A673 (cell line): ENCODE data around the gene MBIP. TPM values are rescaled to one million over a fixed set of nuclear protein-coding genes. Genes with fewer than 3 reads are reported as not detected.

Experiments used
- BruUV-seq: library from RNA; stranded (reverse); fragments of 400-500 nt; replicated peaks from 2 replicates; lab custom pipeline; 2021; lab: Mats Ljungman, UMichigan
- CTCF ChIA-PET: fragments of 300-600 bp; sonication (Branson Sonifier 250); formaldehyde crosslinking; loops from one replicate; lab custom pipeline; 2022; ENCODE audit warnings: antibody characterized with exemption; lab: Charles Lee
- POLR2A ChIA-PET: fragments of 300-600 bp; sonication (Branson Sonifier 250); formaldehyde crosslinking; loops from one replicate; lab custom pipeline; 2022; ENCODE audit warnings: antibody characterized with exemption; ENCODE audit not compliant: low non-redundant PET; lab: Charles Lee
- DNase-seq: peaks from one replicate; pipeline ENCODE4 v3.0.0-alpha.2; 2015; ENCODE audit warnings: low spot score
- H3K27ac ChIP-seq: fragments of 200-600 bp; sonication (generic); 2 replicates; pipeline ENCODE4 v1.5.1; 2016; ENCODE audit warnings: mixed run types, low read depth, mild to moderate bottlenecking, mixed read lengths, antibody characterized with exemption, low read length; ENCODE audit not compliant: poor library complexity, severe bottlenecking
- H3K27me3 ChIP-seq: fragments of 200-600 bp; sonication (generic); replicated peaks from 2 replicates; pipeline ENCODE4 v1.6.1; 2017; ENCODE audit warnings: mixed run types, low read depth, mild to moderate bottlenecking, mixed read lengths, antibody characterized with exemption, low read length; ENCODE audit not compliant: insufficient read depth, poor library complexity
- H3K36me3 ChIP-seq: fragments of 200-600 bp; sonication (generic); 2 replicates; pipeline ENCODE4 v1.6.1; 2016; ENCODE audit warnings: mixed run types, mild to moderate bottlenecking, mixed read lengths, antibody characterized with exemption, low read length; ENCODE audit not compliant: insufficient read depth, poor library complexity, severe bottlenecking
- H3K4me1 ChIP-seq: fragments of 200-600 bp; sonication (generic); 2 replicates; pipeline ENCODE4 v1.6.1; 2017; ENCODE audit warnings: mixed run types, mild to moderate bottlenecking, mixed read lengths, antibody characterized with exemption, low read length; ENCODE audit not compliant: insufficient read depth, poor library complexity, severe bottlenecking
- H3K4me3 ChIP-seq: fragments of 200-600 bp; sonication (generic); 2 replicates; pipeline ENCODE4 v1.5.1; 2016; ENCODE audit warnings: low read depth, mixed run types, mild to moderate bottlenecking, mixed read lengths, low read length; ENCODE audit not compliant: poor library complexity, severe bottlenecking
- H3K9me3 ChIP-seq: fragments of 200-600 bp; sonication (generic); 2 replicates; pipeline ENCODE4 v1.6.1; 2016; ENCODE audit warnings: mixed run types, low read depth, mild to moderate bottlenecking, mixed read lengths, antibody characterized with exemption, low read length; ENCODE audit not compliant: poor library complexity, severe bottlenecking
- CTCF ChIP-seq: fragments of 300-800, 200-600 bp; sonication (generic); conservative IDR thresholded peaks from 2 replicates; pipeline ENCODE4 v1.5.1; 2017; ENCODE audit warnings: low read depth, mild to moderate bottlenecking, antibody characterized with exemption, low read length, moderate library complexity, mixed read lengths
- EZH2 ChIP-seq: fragments of 200-600 bp; sonication (generic); IDR thresholded peaks from 2 replicates; pipeline ENCODE4 v1.6.1; 2017; ENCODE audit warnings: borderline replicate concordance, low read depth, mild to moderate bottlenecking, mixed read lengths, antibody characterized with exemption, low read length; ENCODE audit not compliant: poor library complexity, severe bottlenecking
- intact Hi-C: fragments of 100-400 bp; cut with micrococcal nuclease; formaldehyde crosslinking; loops from one replicate; pipeline ENCODE4 v1.10.0; 2022; ENCODE audit not compliant: unreplicated experiment
- total RNA-seq: library from RNA; stranded (reverse); gene quantifications from 2 replicates; pipeline ENCODE4 v1.2.3, GENCODE V29; 2021

MBIP gene
- total RNA-seq, 1 experiment from 2014 or later, result 23.2 TPM

DNA sequence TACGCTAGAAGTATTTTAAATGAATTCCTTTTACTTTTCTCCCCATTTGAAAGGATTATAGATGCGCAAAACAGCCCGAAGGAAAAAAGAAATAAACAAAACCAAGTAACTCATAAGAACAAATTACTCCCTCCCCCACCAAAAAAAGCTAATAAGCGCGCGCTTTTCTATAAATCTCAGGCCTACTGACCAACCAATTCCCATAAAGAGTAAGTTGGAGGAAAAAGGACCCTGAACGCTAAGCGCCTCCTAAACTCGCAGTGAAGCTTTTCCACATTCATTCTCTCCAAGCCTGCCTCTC lies 588 bp downstream of the MBIP start:
- Histone ChIP-seq H3K4me1 (peaks cover 22% of the 10 kb centered on the region), H3K9me3 (no peaks in the 10 kb centered on the region), H3K4me3 (peak overlapping the region; percentile 99), H3K27ac (peak overlapping the region; percentile 86), H3K36me3 (no peaks in the 10 kb centered on the region), H3K27me3 (peaks cover 34% of the 10 kb centered on the region)
- peak; percentile 61 for DNase-seq
- CTCF ChIA-PET, result interaction anchor here (1.3 kb wide), 1 partner anchor 250 kb away, joined by 3 read pairs; no protein-coding TSS in a partner anchor
- POLR2A ChIA-PET, result no interaction called here
- TF ChIP-seq CTCF (no peak), EZH2 (no peak)
- intact Hi-C loops, result no loop called here
- BruUV-seq, result no TSS peak

DNA sequence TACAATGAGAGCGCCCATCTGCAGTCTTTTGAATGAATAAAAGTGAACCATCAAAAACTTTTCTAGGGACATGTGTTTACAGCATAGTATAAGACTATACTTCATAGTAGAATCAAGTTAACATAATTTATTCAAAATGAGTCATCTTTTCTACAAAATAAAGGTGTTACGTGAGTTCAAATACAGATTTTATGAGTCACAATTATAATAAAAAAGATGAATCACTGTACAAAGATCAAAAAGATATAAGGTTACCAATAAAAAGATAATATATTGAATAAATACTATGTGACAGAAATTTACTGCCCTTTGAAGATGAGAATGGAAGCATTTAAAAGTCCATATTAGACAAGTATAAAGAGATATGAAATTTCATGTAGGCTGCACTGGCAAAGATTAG lies 2.8 kb downstream of the MBIP start:
- no peaks in the 10 kb centered on the region for H3K36me3 ChIP-seq
- peaks cover 13% of the 10 kb centered on the region for H3K27me3 ChIP-seq
- intact Hi-C loops, result no loop called here
- H3K4me1 ChIP-seq, result peaks cover 30% of the 10 kb centered on the region
- POLR2A ChIA-PET, result no interaction called here
- H3K4me3 ChIP-seq, result no peak overlapping the region
- peak; percentile 5 for DNase-seq
- H3K9me3 ChIP-seq, result no peaks in the 10 kb centered on the region
- H3K27ac ChIP-seq, result no peak overlapping the region
- CTCF ChIA-PET, result no interaction called here
- no TSS peak for BruUV-seq
- TF ChIP-seq CTCF (no peak), EZH2 (no peak)

- no peaks in the 10 kb centered on the region for H3K27me3 ChIP-seq
- H3K4me1 ChIP-seq, result peaks cover 30% of the 10 kb centered on the region
- intact Hi-C loops, result no loop called here
- no peak overlapping the region for H3K27ac ChIP-seq
- BruUV-seq, result no TSS peak
- TF ChIP-seq EZH2 (no peak), CTCF (no peak)
- ChIA-PET POLR2A (no interaction called here), CTCF (no interaction called here)
- peak; percentile 42 for DNase-seq
- H3K4me3 ChIP-seq, result no peak overlapping the region
- H3K9me3 ChIP-seq, result no peaks in the 10 kb centered on the region
- peaks cover 8% of the 10 kb centered on the region for H3K36me3 ChIP-seq
Observed at GRCh38 chr14:36316131-36316530, 4.3 kb downstream of the MBIP start.
